Measurements from ENCODE around the gene DHRS3. TPM values are rescaled to one million over a fixed set of nuclear protein-coding genes. Genes with fewer than 3 reads are reported as not detected.

DHRS3 gene
- total and polyA plus RNA-seq, 8 donors: 15.1 to 103 (median 58.2) TPM

DNA sequence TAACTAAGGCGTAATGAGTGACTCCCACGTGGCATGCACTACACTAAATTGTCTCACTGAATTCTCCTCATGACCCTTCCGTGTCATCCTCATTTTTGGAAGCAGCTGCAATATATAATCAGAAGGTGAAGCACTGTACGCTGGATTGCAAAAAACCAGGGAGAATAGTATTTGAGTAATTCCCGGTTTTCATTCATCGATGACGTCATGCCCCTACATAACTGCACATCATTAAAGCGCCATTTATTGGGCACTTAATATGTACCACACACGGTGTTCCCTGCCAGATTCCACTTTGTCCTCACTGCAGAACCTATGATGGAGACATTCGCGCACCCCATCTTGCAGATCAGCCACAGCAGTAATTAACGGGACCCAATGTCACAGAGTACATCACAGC, 41.0 kb downstream of the DHRS3 start:
- no peak overlapping the region for H3K4me3 ChIP-seq
- no peaks in the 10 kb centered on the region for H3K27me3 ChIP-seq
- H3K9me3 ChIP-seq: no peaks in the 10 kb centered on the region
- peaks cover 0 to 22% (median 10%) of the 10 kb centered on the region in 4 donors for H3K4me1 ChIP-seq
- 92 to 96% (median 95%) methylated on average over 12 of the region's 12 CpGs for WGBS, 5 donors
- intact Hi-C loops (cut with DNase I; ENCODE audit: low total_unique reads): no loop called here
- TF ChIP-seq POLR2AphosphoS5 (IDR thresholded peaks at IDR 0.05): no peak
- no peak for TF ChIP-seq EP300 (IDR thresholded peaks at IDR 0.05)
- TF ChIP-seq, protein P1, sequence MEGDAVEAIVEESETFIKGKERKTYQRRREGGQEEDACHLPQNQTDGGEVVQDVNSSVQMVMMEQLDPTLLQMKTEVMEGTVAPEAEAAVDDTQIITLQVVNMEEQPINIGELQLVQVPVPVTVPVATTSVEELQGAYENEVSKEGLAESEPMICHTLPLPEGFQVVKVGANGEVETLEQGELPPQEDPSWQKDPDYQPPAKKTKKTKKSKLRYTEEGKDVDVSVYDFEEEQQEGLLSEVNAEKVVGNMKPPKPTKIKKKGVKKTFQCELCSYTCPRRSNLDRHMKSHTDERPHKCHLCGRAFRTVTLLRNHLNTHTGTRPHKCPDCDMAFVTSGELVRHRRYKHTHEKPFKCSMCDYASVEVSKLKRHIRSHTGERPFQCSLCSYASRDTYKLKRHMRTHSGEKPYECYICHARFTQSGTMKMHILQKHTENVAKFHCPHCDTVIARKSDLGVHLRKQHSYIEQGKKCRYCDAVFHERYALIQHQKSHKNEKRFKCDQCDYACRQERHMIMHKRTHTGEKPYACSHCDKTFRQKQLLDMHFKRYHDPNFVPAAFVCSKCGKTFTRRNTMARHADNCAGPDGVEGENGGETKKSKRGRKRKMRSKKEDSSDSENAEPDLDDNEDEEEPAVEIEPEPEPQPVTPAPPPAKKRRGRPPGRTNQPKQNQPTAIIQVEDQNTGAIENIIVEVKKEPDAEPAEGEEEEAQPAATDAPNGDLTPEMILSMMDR (IDR thresholded peaks at IDR 0.05): no peak
- peaks cover 53 to 96% (median 85%) of the 10 kb centered on the region in 4 donors for H3K36me3 ChIP-seq
- H3K27ac ChIP-seq: no peak overlapping the region
- no peak for DNase-seq

DNA sequence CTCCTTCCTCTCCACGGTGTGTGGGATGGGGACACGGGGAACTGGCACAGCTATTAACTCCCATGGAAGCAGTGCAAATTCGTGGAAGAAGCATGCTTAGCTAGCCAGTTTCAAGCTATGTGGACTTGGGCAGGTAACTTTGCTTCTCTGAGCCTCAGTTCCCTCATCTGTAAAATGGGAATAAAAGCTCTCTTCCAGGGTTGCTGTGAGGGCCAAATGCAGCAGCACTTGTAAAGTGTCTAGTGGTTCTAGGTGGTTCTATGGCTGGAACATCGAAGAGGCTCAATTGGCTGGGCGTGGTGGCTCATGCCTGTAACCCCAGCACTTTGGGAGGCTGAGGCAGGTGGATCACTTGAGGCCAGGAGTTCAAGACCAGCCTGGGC, 43.3 kb downstream of the DHRS3 start:
- H3K27me3 ChIP-seq: no peaks in the 10 kb centered on the region
- H3K4me3 ChIP-seq: no peak overlapping the region
- WGBS, 5 donors: 89 to 94% (median 92%) methylated on average over 5 of the region's 5 CpGs
- intact Hi-C loops (cut with DNase I; ENCODE audit: low total_unique reads): no loop called here
- no peaks in the 10 kb centered on the region for H3K9me3 ChIP-seq
- TF ChIP-seq, protein P1 (IDR thresholded peaks at IDR 0.05): no peak
- TF ChIP-seq POLR2AphosphoS5 (IDR thresholded peaks at IDR 0.05) (no peak), EP300 (IDR thresholded peaks at IDR 0.05) (no peak), POLR2A (IDR thresholded peaks at IDR 0.05) (no peak)
- DNase-seq: no peak
- H3K4me1 ChIP-seq: peaks cover 0 to 8% (median 1%) of the 10 kb centered on the region in 4 donors
- H3K36me3 ChIP-seq: peaks cover 63 to 100% (median 100%) of the 10 kb centered on the region in 4 donors
- no peak overlapping the region for H3K27ac ChIP-seq

DNA sequence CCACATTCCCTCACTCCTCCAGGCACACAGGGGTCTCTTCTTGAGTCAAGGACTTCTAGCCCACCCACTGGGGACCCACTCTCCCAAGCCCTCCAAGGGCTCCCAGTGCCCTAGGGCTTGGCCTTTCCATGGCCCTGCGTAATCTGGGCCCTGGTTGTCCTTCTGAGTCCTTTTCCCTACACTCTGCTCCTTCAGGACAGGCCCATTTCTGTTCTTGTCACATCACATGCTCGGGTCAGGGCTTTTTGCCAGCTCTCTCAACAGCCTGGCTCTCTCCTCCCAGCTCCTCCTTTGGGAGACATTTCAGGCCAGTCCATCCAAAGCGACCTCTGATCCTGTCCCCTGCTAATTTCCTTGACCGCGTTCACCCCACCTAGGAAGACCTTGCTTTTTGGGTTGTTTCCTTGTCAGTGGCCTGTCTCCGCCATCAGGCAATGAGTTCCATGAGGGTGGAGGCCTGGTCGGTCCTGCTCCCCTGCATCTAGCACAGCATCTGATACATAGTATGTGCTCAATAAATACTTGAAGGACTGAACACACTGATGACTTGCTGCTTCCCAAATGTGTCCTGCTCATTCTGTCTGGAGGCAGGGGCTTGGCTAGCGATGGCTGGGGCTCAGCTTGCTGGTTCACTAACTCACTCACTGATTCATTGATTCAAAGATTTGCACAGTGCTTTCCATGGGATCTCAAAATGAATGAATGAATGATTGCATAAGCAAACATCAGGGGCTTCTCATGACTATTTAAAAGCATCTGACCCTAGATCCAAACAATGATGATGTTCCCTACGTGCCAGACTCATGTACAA, 44.8 kb downstream of the DHRS3 start:
- no peak for TF ChIP-seq POLR2A (IDR thresholded peaks at IDR 0.05)
- TF ChIP-seq, protein P1 (IDR thresholded peaks at IDR 0.05): no peak
- no peak for TF ChIP-seq EP300 (IDR thresholded peaks at IDR 0.05)
- TF ChIP-seq POLR2AphosphoS5 (IDR thresholded peaks at IDR 0.05): no peak
- H3K4me3 ChIP-seq: no peak overlapping the region
- H3K27ac ChIP-seq: no peak overlapping the region
- H3K27me3 ChIP-seq: no peaks in the 10 kb centered on the region
- no peak for DNase-seq
- no peaks in the 10 kb centered on the region for H3K9me3 ChIP-seq
- intact Hi-C loops (cut with DNase I; ENCODE audit: low total_unique reads): no loop called here
- peaks cover 0 to 5% (median 0%) of the 10 kb centered on the region in 4 donors for H3K4me1 ChIP-seq
- 83 to 91% (median 91%) methylated on average over 9 of the region's 9 CpGs for WGBS, 5 donors
- H3K36me3 ChIP-seq: peaks cover 52 to 100% (median 98%) of the 10 kb centered on the region in 4 donors

DNA sequence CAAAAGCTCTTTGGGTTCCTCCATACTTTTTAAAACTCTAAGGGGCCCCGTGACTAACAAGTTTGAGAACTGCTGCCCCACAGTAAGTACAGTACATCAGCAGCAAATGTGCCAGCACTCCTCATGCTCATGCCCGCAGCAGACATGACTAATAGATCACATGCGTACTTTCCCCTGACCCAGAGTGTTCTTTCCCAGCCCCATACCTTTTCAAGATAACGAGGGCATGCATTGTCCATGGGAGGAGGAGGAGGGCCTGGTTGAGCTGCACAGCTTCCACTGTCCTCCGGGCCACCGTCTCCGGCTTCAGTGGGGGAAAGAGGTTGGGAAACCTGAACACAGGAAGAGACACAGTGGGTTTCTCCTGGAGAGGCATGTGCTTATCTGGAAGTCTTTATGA, 45.5 kb downstream of the DHRS3 start:
- no peaks in the 10 kb centered on the region for H3K27me3 ChIP-seq
- 90 to 95% (median 92%) methylated on average over 7 of the region's 7 CpGs for WGBS, 5 donors
- no peak overlapping the region for H3K4me3 ChIP-seq
- TF ChIP-seq POLR2A (IDR thresholded peaks at IDR 0.05): no peak
- TF ChIP-seq, protein P1 (IDR thresholded peaks at IDR 0.05): no peak
- no peak for TF ChIP-seq POLR2AphosphoS5 (IDR thresholded peaks at IDR 0.05)
- no peak for TF ChIP-seq EP300 (IDR thresholded peaks at IDR 0.05)
- intact Hi-C loops (cut with DNase I; ENCODE audit: low total_unique reads): no loop called here
- peaks cover 54 to 100% (median 98%) of the 10 kb centered on the region in 4 donors for H3K36me3 ChIP-seq
- H3K9me3 ChIP-seq: no peaks in the 10 kb centered on the region
- H3K4me1 ChIP-seq: peaks cover 0 to 5% (median 0%) of the 10 kb centered on the region in 4 donors
- DNase-seq: no peak
- no peak overlapping the region for H3K27ac ChIP-seq
